HepG2 (cell line): Measurements from ENCODE around the gene ZKSCAN4. TPM values are rescaled to one million over a fixed set of nuclear protein-coding genes. Genes with fewer than 3 reads are reported as not detected.
A peak's percentile ranks its signal among the peaks of the same experiment; 100 is the strongest.

Source experiments
- BHLHE40 ChIP-seq: IDR thresholded peaks from 2 replicates; pipeline ENCODE4 v1.6.1; 2011; ENCODE audit warnings: low read length, improper control_type of control experiment
- CCAR2 ChIP-seq: fragments of 200-400 bp; formaldehyde crosslinking; optimal IDR thresholded peaks from 2 replicates; pipeline ENCODE3; 2018; ENCODE audit warnings: low read depth, mild to moderate bottlenecking, low read length, moderate library complexity
- FOXA3 ChIP-seq: IDR thresholded peaks from 2 replicates; pipeline ENCODE4 v1.6.1; 2016; ENCODE audit warnings: missing genetic modification reagents, missing compliant biosample characterization
- FOXC1 ChIP-seq: sonication (generic); formaldehyde crosslinking; IDR thresholded peaks from 2 replicates; pipeline ENCODE4 v1.8.0; 2022; ENCODE audit warnings: mild to moderate bottlenecking, missing genetic modification reagents, borderline replicate concordance
- HNF4G ChIP-seq, 2 experiments: sonication (generic) in 1 of 2; formaldehyde crosslinking in 1 of 2; IDR thresholded peaks; 2 replicates each; pipeline versions ENCODE4 v1.4.0 to v1.6.1; 2011 to 2020; ENCODE audit warnings: borderline replicate concordance in 2 of 2, low read depth in 2 of 2, mild to moderate bottlenecking in 2 of 2, low read length in 1 of 2, missing genetic modification reagents in 1 of 2, moderate library complexity in 1 of 2
- HNRNPL ChIP-seq: fragments of 200-400 bp; formaldehyde crosslinking; IDR thresholded peaks from 2 replicates; pipeline ENCODE4 v1.6.1; 2017; ENCODE audit warnings: mild to moderate bottlenecking, low read depth, low read length
- KAT2B ChIP-seq: fragments of 150-350 bp; IDR thresholded peaks from 2 replicates; pipeline ENCODE4 v1.6.1; 2014; ENCODE audit warnings: low read depth, low read length, borderline replicate concordance
- MAZ ChIP-seq, 2 experiments: sonication (generic) in 1 of 2; formaldehyde crosslinking in 1 of 2; IDR thresholded peaks; 2 replicates each; pipeline versions ENCODE4 v1.5.0 to v1.6.1; 2012 to 2020; ENCODE audit warnings: low read depth in 2 of 2, mild to moderate bottlenecking in 2 of 2, borderline replicate concordance in 1 of 2, improper control_type of control experiment in 1 of 2, low read length in 1 of 2, missing genetic modification reagents in 1 of 2, moderate library complexity in 1 of 2
- MED13 ChIP-seq: sonication (generic); formaldehyde crosslinking; IDR thresholded peaks from 2 replicates; pipeline ENCODE4 v1.5.0; 2020; ENCODE audit warnings: missing genetic modification reagents
- PAF1 ChIP-seq: IDR thresholded peaks from 2 replicates; pipeline ENCODE4 v1.6.1; 2016; ENCODE audit warnings: missing genetic modification reagents, missing compliant biosample characterization
- RFX1 ChIP-seq: fragments of 450-650 bp; IDR thresholded peaks from 2 replicates; pipeline ENCODE4 v1.6.1; 2017
- SIN3A ChIP-seq: IDR thresholded peaks from 2 replicates; pipeline ENCODE4 v1.6.1; 2011; ENCODE audit warnings: low read depth, mild to moderate bottlenecking, control low read depth, low read length, borderline replicate concordance
- SMARCE1 ChIP-seq: fragments of 450-650 bp; IDR thresholded peaks from 2 replicates; pipeline ENCODE4 v1.6.1; 2017; ENCODE audit warnings: borderline replicate concordance
- SOX13 ChIP-seq, 3 experiments: fragments of 450-650 bp in 1 of 3; sonication (generic) in 1 of 3; formaldehyde crosslinking in 1 of 3; IDR thresholded peaks in 2 of 3; conservative IDR thresholded peaks in 1 of 3; 2 replicates each; pipeline versions ENCODE4 v1.5.0 to v1.6.1; 2016 to 2020; ENCODE audit warnings: antibody characterized with exemption in 1 of 3, mild to moderate bottlenecking in 1 of 3, missing compliant biosample characterization in 1 of 3, missing genetic modification reagents in 1 of 3, moderate library complexity in 1 of 3
- SPEN ChIP-seq: sonication (generic); formaldehyde crosslinking; IDR thresholded peaks from 2 replicates; pipeline ENCODE4 v1.5.1; 2020; ENCODE audit warnings: low read depth, mild to moderate bottlenecking, missing genetic modification reagents
- SRSF1 ChIP-seq: fragments of 200-400 bp; formaldehyde crosslinking; optimal IDR thresholded peaks from 2 replicates; pipeline ENCODE3; 2017; ENCODE audit warnings: mild to moderate bottlenecking, low read depth, low read length, moderate library complexity
- TMF1 ChIP-seq: sonication (generic); formaldehyde crosslinking; IDR thresholded peaks from 2 replicates; pipeline ENCODE4 v1.8.1; 2022; ENCODE audit warnings: low read depth, missing genetic modification reagents
- TOPORS ChIP-seq: sonication (generic); formaldehyde crosslinking; IDR thresholded peaks from 2 replicates; pipeline ENCODE4 v1.8.0; 2023; ENCODE audit warnings: mild to moderate bottlenecking, missing genetic modification reagents
- ZBTB1 ChIP-seq: sonication (generic); formaldehyde crosslinking; IDR thresholded peaks from 2 replicates; pipeline ENCODE4 v1.4.0; 2020; ENCODE audit warnings: missing genetic modification reagents, borderline replicate concordance
- ZBTB21 ChIP-seq: sonication (generic); formaldehyde crosslinking; IDR thresholded peaks from 2 replicates; pipeline ENCODE4 v1.4.0; 2020; ENCODE audit warnings: missing genetic modification reagents
- ZNF414 ChIP-seq: sonication (generic); formaldehyde crosslinking; IDR thresholded peaks from 2 replicates; pipeline ENCODE4 v1.5.0; 2020; ENCODE audit warnings: missing genetic modification reagents
- ZNF496 ChIP-seq: sonication (generic); formaldehyde crosslinking; IDR thresholded peaks from 2 replicates; pipeline ENCODE4 v1.8.1; 2023; ENCODE audit warnings: mild to moderate bottlenecking, moderate library complexity, missing genetic modification reagents; ENCODE audit not compliant: insufficient replicate concordance
- polyA plus RNA-seq, 8 experiments: library from polyadenylated mRNA; depleted of rRNA in 3 of 8; stranded (reverse) in 7 of 8; unstranded in 1 of 8; fragments of >200 nt; fragmentation: Illumina TruSeq in 4 of 8; extraction: Trizol in 4 of 8; gene quantifications; 2 replicates each; pipeline versions ENCODE4 v1.2.1 to v1.2.3, GENCODE V29; 2011 to 2016; ENCODE audit warnings: low read depth in 4 of 8, missing spikeins in 1 of 8, mixed read lengths in 1 of 8; ENCODE audit not compliant: insufficient read depth in 1 of 8
- total RNA-seq, 5 experiments: library from RNA; depleted of rRNA; stranded (reverse); fragments of >200 nt; fragmentation: Illumina TruSeq; extraction: Trizol; gene quantifications; 2 replicates each; pipeline ENCODE4 v1.2.3, GENCODE V29; 2016; ENCODE audit warnings: low read depth in 1 of 5
- TF ChIP-seq, protein P1 (sequence below): IDR thresholded peaks from 2 replicates; pipeline ENCODE4 v1.6.1; 2016
- TF ChIP-seq, protein P2 (sequence below): sonication (generic); formaldehyde crosslinking; IDR thresholded peaks from 2 replicates; pipeline ENCODE4 v1.4.0; 2020; ENCODE audit warnings: missing genetic modification reagents
- TF ChIP-seq, protein P3 (sequence below): IDR thresholded peaks from 2 replicates; pipeline ENCODE4 v1.6.1; 2018; ENCODE audit warnings: missing genetic modification reagents, mild to moderate bottlenecking, missing compliant biosample characterization

The ZKSCAN4 gene
- total and polyA plus RNA-seq, 2 of the 13 experiments (the other 11 are each of a cell fraction or from before 2014, with no cell fraction given), result 2.9 to 7.8 TPM

- peak; percentile 18 for TF ChIP-seq CCAR2
- TF ChIP-seq TMF1 (CRISPR knock-in tag), result peak; percentile 43; the same call in 1 of the 2 replicates
- TF ChIP-seq FOXA3 (CRISPR knock-in tag), result peak; percentile 68
- peak; percentile 95 for TF ChIP-seq SPEN (CRISPR knock-in tag)
- TF ChIP-seq RFX1, result no peak
- TF ChIP-seq SMARCE1, result no peak
- TF ChIP-seq, protein P1, sequence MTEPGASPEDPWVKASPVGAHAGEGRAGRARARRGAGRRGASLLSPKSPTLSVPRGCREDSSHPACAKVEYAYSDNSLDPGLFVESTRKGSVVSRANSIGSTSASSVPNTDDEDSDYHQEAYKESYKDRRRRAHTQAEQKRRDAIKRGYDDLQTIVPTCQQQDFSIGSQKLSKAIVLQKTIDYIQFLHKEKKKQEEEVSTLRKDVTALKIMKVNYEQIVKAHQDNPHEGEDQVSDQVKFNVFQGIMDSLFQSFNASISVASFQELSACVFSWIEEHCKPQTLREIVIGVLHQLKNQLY (CRISPR knock-in tag), result no peak
- no peak for TF ChIP-seq TOPORS (CRISPR knock-in tag)
- TF ChIP-seq KAT2B, result no peak
- TF ChIP-seq, protein P2, sequence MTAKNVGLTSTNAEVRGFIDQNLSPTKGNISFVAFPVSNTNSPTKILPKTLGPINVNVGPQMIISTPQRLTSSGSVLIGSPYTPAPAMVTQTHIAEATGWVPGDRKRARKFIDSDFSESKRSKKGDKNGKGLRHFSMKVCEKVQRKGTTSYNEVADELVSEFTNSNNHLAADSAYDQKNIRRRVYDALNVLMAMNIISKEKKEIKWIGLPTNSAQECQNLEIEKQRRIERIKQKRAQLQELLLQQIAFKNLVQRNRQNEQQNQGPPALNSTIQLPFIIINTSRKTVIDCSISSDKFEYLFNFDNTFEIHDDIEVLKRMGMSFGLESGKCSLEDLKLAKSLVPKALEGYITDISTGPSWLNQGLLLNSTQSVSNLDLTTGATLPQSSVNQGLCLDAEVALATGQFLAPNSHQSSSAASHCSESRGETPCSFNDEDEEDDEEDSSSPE (CRISPR knock-in tag), result peak; percentile 47
- peak; percentile 60; the same call in 1 of the 2 replicates for TF ChIP-seq MAZ (IDR thresholded peaks at IDR 0.05; ENCODE audit: borderline replicate concordance, low read depth, low read length)
- TF ChIP-seq MAZ (CRISPR knock-in tag; IDR thresholded peaks at IDR 0.05; ENCODE audit: low read depth), result no peak
- TF ChIP-seq HNF4G (IDR thresholded peaks at IDR 0.05; ENCODE audit: borderline replicate concordance, low read depth, low read length), result peak; percentile 57; the same call in 1 of the 2 replicates
- TF ChIP-seq HNF4G (CRISPR knock-in tag; IDR thresholded peaks at IDR 0.05; ENCODE audit: borderline replicate concordance, low read depth), result 0 out of 2 replicates have a peak, but pooled peaks have one; percentile 44
- no peak for TF ChIP-seq HNRNPL
- TF ChIP-seq ZNF496 (CRISPR knock-in tag), result no peak
- peak; percentile 91 for TF ChIP-seq SIN3A
- TF ChIP-seq SRSF1, result no peak
- TF ChIP-seq BHLHE40, result peak; percentile 33; the same call in 1 of the 2 replicates
- TF ChIP-seq ZBTB1, result no peak
- peak; percentile 81 for TF ChIP-seq ZNF414 (CRISPR knock-in tag)
- TF ChIP-seq FOXC1 (CRISPR knock-in tag), result 0 out of 2 replicates have a peak, but pooled peaks have one; percentile 19
- TF ChIP-seq PAF1, result no peak
- TF ChIP-seq, protein P3, sequence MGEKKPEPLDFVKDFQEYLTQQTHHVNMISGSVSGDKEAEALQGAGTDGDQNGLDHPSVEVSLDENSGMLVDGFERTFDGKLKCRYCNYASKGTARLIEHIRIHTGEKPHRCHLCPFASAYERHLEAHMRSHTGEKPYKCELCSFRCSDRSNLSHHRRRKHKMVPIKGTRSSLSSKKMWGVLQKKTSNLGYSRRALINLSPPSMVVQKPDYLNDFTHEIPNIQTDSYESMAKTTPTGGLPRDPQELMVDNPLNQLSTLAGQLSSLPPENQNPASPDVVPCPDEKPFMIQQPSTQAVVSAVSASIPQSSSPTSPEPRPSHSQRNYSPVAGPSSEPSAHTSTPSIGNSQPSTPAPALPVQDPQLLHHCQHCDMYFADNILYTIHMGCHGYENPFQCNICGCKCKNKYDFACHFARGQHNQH, result peak; percentile 92; the same call in 1 of the 2 replicates
- no peak for TF ChIP-seq MED13 (CRISPR knock-in tag)
- TF ChIP-seq ZBTB21 (CRISPR knock-in tag), result no peak
- no peak for TF ChIP-seq SOX13 (IDR thresholded peaks at IDR 0.05)
- peak in 1 of 2 experiments; percentile 63; a peak in 2 of 4 replicates for TF ChIP-seq SOX13 (CRISPR knock-in tag; conservative IDR thresholded peaks at IDR 0.05 in 1 of 2, IDR thresholded peaks at IDR 0.05 in 1 of 2)
Measured at GRCh38 chr6:28252009-28252975, at the start of gene ZKSCAN4 (continued).
